Upper lobe of right lung (tissue), 1 donor: ENCODE measurements around the gene NTNG2. TPM values are rescaled to one million over a fixed set of nuclear protein-coding genes. Genes with fewer than 3 reads are reported as not detected.

ENCODE experiments used
- ATAC-seq: fragments of 200-7000 bp; cut with Tn5 transposase; one replicate; pipeline ENCODE4 v1.9.1; 2020; ENCODE audit warnings: mild to moderate bottlenecking, moderate library complexity
- DNase-seq: peaks from one replicate; pipeline ENCODE4 v3.0.0-alpha.2; 2020
- H3K27ac ChIP-seq: fragments of 200-600 bp; one replicate; pipeline ENCODE4 v1.8.0; 2022
- H3K27me3 ChIP-seq: fragments of 200-600 bp; one replicate; pipeline ENCODE4 v1.8.0; 2022; ENCODE audit warnings: mild to moderate bottlenecking
- H3K36me3 ChIP-seq: fragments of 200-600 bp; one replicate; pipeline ENCODE4 v1.8.0; 2022
- H3K4me1 ChIP-seq: fragments of 200-600 bp; one replicate; pipeline ENCODE4 v1.8.0; 2022
- H3K4me3 ChIP-seq: fragments of 200-600 bp; one replicate; pipeline ENCODE4 v1.8.0; 2022; ENCODE audit warnings: mild to moderate bottlenecking
- H3K9me3 ChIP-seq: fragments of 200-600 bp; one replicate; pipeline ENCODE4 v1.8.0; 2022
- intact Hi-C: fragments of 100-400 bp; cut with DNase I; formaldehyde crosslinking; loops from one replicate; pipeline ENCODE4 v1.11.0; 2022
- total RNA-seq: library from RNA; stranded (reverse); fragmentation: NEBNext Ultra II Directional; extraction: Animal tissue kit (Norgen Biotek cat#: 25700); gene quantifications from one replicate; pipeline ENCODE4 v1.2.1, GENCODE V29; 2021
- TF ChIP-seq, protein P1 (sequence below): fragments of 200-600 bp; IDR thresholded peaks from one replicate; pipeline ENCODE4 v1.8.0; 2022; ENCODE audit warnings: antibody characterized with exemption
- donor health status: DM: no; HTN: yes; CAD: no; lungs with severe emphysema.

The NTNG2 gene
- total RNA-seq, 1 donor from 2014 or later: 7.6 TPM

DNA sequence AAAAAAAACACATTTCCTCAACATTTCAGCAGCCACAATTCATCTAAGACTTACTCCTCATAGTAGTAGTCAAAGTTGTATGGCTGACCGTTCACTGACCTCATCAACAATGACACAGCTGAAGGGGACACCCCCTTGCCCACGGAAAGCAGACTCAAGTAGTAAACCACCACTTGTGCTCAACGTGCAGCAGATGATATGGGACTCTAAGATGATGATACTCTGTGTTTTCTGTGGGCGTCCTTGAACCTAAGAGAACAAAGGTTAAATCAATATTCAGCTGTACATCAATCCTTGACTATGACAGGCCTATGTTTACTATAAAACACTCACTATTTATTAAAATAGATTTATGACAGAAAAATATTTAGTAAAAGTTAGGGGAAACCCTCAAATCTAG lies 121.3 kb downstream of the NTNG2 start:
- intact Hi-C loops: no loop called here
- H3K4me3 ChIP-seq: no peak overlapping the region
- H3K4me1 ChIP-seq: peaks cover 3% of the 10 kb centered on the region
- ATAC-seq (no peak), DNase-seq (no peak)
- TF ChIP-seq, protein P1, sequence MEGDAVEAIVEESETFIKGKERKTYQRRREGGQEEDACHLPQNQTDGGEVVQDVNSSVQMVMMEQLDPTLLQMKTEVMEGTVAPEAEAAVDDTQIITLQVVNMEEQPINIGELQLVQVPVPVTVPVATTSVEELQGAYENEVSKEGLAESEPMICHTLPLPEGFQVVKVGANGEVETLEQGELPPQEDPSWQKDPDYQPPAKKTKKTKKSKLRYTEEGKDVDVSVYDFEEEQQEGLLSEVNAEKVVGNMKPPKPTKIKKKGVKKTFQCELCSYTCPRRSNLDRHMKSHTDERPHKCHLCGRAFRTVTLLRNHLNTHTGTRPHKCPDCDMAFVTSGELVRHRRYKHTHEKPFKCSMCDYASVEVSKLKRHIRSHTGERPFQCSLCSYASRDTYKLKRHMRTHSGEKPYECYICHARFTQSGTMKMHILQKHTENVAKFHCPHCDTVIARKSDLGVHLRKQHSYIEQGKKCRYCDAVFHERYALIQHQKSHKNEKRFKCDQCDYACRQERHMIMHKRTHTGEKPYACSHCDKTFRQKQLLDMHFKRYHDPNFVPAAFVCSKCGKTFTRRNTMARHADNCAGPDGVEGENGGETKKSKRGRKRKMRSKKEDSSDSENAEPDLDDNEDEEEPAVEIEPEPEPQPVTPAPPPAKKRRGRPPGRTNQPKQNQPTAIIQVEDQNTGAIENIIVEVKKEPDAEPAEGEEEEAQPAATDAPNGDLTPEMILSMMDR: no peak
- no peaks in the 10 kb centered on the region for H3K27me3 ChIP-seq
- no peaks in the 10 kb centered on the region for H3K9me3 ChIP-seq
- H3K36me3 ChIP-seq: peaks cover 100% of the 10 kb centered on the region
- no peak overlapping the region for H3K27ac ChIP-seq

DNA sequence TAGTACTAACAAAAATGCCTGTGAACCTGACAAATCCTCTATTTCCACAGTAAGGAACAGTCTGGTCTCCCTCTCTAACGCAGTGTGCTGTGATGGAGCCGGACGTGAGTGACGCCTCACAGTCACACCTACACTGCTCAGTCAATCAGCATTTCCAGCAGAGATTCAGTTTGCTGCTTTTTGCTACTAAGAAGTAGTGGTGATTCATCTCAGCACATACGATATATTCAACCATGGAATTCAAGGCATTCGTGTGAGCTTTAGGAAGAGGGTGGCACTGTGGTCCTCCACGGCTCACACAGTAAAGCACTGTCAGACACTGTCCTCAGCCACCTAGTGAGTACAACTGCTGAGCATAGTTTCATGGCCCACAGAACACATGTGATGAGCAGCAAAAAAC lies 122.0 kb downstream of the NTNG2 start:
- TF ChIP-seq, protein P1: no peak
- Histone ChIP-seq H3K36me3 (peaks cover 100% of the 10 kb centered on the region), H3K4me3 (no peak overlapping the region), H3K9me3 (no peaks in the 10 kb centered on the region), H3K27me3 (no peaks in the 10 kb centered on the region), H3K27ac (no peak overlapping the region), H3K4me1 (peaks cover 3% of the 10 kb centered on the region)
- intact Hi-C loops: no loop called here
- no peak for DNase-seq
- no peak for ATAC-seq

DNA sequence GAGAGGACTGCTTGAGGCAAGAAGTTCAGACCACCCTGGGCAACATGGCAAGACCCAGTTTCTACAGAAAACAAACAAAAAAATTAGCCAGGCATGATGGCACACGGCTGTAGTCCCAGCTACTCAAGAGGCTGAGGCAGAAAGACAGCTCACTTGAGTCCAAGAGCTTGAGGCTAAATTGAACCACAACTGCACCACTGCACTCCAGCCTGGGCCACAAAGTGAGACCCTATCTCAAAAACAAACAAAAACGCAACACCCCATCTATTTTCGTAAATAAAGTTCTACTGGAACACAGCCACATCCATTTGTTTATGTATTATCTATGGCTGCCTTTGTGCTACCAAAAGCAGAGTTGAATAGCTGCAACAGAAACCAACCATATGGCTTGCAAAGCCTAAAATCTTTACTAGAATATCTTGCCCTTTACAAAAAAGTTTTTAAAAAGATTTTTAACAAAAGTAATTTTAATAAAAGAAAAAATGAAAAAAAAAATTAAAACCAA lies 125.5 kb downstream of the NTNG2 start:
- no peak for DNase-seq
- Histone ChIP-seq H3K27ac (no peak overlapping the region), H3K4me3 (no peak overlapping the region), H3K4me1 (peaks cover 3% of the 10 kb centered on the region), H3K27me3 (no peaks in the 10 kb centered on the region), H3K9me3 (no peaks in the 10 kb centered on the region), H3K36me3 (peaks cover 84% of the 10 kb centered on the region)
- no peak for ATAC-seq
- TF ChIP-seq, protein P1: no peak
- intact Hi-C loops: no loop called here

DNA sequence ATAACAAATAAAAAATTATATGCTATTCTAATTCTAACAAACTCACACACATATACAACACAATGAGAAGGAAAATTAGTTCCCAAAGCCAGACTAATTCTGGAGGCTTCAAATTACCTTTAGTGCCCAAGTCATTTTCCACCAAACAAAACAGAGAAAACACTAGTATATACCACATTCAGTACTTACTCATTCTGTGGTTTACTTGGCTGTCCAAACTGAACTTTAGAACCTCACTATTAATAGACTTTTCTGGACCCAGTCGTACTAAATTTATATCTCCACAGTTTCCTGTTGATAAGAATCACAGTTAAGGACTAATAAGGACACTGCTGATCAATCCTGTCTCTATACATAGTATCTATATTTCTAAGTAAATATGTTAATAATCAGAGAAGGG lies 126.5 kb downstream of the NTNG2 start:
- Histone ChIP-seq H3K4me1 (peaks cover 3% of the 10 kb centered on the region), H3K36me3 (peaks cover 81% of the 10 kb centered on the region), H3K9me3 (no peaks in the 10 kb centered on the region), H3K4me3 (no peak overlapping the region), H3K27me3 (no peaks in the 10 kb centered on the region), H3K27ac (no peak overlapping the region)
- TF ChIP-seq, protein P1: no peak
- no peak for ATAC-seq
- no peak for DNase-seq
- intact Hi-C loops: no loop called here

DNA sequence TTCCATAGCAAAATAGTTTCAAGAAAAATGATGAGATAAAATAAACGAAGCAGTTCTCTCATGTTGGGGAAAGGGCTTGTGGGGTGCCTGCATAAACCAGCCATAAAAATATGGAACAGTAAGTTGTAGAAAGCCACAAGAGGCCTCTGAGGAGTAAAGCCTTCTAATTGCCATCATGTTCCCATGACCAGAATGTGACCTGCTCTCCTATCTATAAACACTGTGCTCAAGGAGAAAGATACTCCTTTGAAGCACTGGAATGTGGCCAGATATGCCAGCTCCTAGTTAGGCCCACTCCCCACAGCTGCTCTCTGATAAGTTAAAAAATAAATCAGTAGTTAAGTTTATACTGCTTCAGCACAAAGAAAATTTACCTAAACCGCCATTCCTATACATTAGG lies 127.1 kb downstream of the NTNG2 start:
- DNase-seq: no peak
- H3K9me3 ChIP-seq: no peaks in the 10 kb centered on the region
- H3K36me3 ChIP-seq: peaks cover 78% of the 10 kb centered on the region
- H3K27ac ChIP-seq: no peak overlapping the region
- intact Hi-C loops: no loop called here
- peaks cover 3% of the 10 kb centered on the region for H3K4me1 ChIP-seq
- no peak for ATAC-seq
- TF ChIP-seq, protein P1: no peak
- no peaks in the 10 kb centered on the region for H3K27me3 ChIP-seq
- no peak overlapping the region for H3K4me3 ChIP-seq

DNA sequence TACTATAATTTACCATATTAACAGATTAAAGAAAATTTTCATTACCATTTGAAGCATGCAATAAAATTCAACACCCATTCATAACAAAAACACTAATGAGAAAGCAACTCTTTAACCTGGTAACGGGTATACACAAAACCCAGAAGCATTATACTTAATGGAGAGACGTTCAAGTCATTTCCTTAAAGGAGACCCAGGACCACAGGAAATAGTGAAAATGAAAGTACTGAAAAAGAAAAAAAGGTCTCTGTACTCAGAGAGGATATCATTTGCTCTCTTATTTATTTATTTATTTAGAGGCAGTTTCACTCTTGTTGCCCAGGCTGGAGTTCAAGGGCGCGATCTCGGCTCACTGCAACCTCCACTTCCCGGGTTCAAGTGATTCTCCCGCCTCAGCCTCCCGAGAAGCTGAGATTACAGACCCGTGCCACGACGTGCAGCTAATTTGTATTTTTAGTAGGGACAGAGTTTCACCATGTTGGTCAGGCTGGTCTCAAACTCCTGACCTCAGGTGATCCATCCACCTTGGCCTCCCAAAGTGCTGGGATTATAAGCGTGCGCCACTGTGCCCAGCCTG lies 131.4 kb downstream of the NTNG2 start:
- peaks cover 78% of the 10 kb centered on the region for H3K36me3 ChIP-seq
- DNase-seq: no peak

More for the DNA sequence above, 131.4 kb downstream of the NTNG2 start:
- no peaks in the 10 kb centered on the region for H3K4me1 ChIP-seq
- TF ChIP-seq, protein P1: no peak
- no peak overlapping the region for H3K27ac ChIP-seq
- no peaks in the 10 kb centered on the region for H3K9me3 ChIP-seq
- intact Hi-C loops: no loop called here
- H3K4me3 ChIP-seq: no peak overlapping the region
- ATAC-seq: no peak
- H3K27me3 ChIP-seq: no peaks in the 10 kb centered on the region
